Hematopoietic multipotent progenitor cell (in vitro differentiated cells): Measurements from ENCODE around the gene XCL2. TPM values are rescaled to one million over a fixed set of nuclear protein-coding genes. Genes with fewer than 3 reads are reported as not detected.

Experiments
- DNase-seq, 3 donors: peaks; one replicate each; pipeline ENCODE4 v3.0.0-alpha.2; 2011 to 2015; ENCODE audit warnings: low read depth in 2 of 3, low spot score in 2 of 3
- total RNA-seq: library from RNA; depleted of rRNA; stranded (reverse); fragments of >200 nt; gene quantifications from one replicate; pipeline ENCODE4 v1.2.3, GENCODE V29; 2012

The XCL2 gene
- total RNA-seq, 1 donor = not detected

- DNase-seq = no peak
These were observed 25.0 kb downstream of the XCL2 start for GRCh38 chr1:168518813-168519212.

GRCh38 chr1:168518201-168518689 lies 25.6 kb downstream of the XCL2 start:
- peak in 2 of 3 donors; percentile 17 to 48 for DNase-seq

- DNase-seq = no peak
These were observed 29.3 kb downstream of the XCL2 start for GRCh38 chr1:168514455-168514854.

DNA sequence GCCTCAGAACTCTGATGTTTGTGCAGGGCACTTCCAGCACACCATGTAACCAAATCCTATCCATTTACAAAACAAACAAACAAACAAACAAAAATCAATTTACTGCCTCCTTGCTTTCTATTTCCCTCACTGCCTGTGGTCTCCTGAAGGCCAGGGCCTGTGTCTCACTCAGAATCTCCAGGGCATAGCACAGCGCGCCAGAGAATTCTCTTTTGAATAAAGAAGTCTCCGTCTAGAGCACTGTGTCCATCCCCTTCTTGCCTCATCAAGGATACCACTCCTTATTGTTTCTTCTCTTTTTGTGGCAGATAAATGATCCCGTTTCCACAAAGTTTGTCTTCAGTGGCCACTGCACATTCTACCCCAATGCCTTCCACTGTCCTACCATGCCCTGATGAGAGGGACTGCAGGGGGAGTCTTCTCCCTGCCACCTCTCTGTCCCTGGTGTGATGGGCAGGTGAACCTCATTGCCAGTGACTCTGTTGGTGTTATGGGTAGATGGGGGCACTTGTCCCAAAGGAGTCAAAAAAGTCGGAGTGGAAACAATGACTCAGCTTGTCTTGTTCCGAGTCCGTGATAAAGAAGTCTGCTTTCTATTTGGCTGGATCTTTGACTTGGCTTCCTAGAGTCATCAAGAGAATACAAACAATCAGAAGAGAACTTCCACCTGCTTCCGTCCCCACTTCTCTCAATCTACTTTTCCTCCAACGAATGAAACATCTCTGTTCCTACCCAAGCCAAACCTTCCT lies 30.0 kb downstream of the XCL2 start:
- no peak for DNase-seq

DNA sequence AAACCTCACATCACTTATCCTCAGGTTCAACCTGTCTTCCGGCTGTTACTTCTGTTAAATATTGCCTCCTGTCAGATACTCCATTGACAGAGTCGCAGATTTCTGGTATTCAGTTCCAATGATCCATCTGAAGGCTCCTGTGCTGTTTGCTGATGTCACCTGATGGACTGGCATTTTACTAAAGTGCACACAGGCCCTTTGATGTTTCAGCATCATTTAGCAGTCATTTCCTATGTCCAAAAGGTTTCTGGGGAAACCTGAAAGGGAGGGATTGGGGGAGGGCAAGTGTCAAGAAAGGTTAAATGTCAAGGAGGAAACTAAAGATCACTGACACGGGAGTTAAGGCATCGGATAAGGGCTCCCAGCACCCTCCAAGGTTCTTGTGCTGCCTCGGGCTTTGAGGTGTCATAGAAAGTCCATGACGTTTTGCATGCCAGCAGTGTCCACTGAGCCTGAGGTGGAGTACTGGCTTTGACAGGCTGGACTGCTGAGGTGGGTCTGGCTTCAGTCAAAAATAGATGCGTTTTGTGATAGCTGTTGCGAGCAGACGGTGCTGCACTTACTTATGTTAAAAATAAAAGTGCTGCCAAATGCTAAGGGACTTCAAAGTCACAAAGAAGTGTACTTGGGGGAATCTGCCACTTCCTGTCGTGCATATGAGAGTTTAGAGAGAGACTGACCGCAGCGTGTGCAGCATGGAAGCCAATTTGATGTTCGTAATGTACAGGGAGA lies 30.8 kb downstream of the XCL2 start:
- DNase-seq = no peak

DNA sequence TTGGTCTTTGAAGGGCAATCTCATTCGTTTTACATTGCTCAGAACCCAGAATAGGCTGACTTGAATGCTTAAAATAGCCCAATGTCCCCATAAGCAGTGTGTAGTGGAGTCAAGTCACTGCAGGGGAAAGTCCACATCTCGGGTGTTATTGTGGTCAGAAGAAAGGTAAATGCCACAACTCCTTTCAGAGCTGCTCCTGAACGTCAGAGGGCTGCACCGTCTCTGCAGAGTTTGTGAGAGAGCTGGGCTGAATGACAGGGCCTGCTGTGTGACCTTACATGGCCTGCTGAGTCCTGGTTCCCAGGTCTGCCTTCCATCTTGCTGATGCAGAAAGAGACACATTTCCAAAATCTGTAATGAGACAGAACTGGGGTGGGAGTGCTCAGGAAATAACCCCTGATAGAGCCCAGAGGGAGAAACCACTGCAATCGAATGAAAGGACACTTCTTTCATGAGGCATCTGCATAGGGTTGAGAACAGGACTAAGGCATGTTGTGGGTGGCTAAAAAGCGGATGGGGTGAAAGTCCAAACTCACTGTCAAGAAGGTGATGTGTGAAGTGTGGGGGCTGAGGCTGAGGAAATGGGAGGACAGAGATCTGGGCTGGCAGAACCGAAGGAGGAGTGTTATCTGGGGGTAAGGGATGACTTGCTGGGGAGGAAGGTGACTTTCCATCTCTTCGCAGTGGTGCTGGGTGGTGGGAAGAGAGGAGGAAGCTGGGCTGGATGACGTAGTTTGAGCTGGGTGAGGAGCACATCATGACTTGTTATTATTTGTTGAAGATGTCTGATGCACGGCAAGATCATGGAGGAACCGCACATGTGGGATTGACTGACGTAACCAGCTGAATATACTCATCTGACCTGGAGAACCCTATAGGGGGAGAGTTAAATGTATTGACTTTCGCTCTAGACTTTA lies 33.7 kb downstream of the XCL2 start:
- no peak for DNase-seq

DNA sequence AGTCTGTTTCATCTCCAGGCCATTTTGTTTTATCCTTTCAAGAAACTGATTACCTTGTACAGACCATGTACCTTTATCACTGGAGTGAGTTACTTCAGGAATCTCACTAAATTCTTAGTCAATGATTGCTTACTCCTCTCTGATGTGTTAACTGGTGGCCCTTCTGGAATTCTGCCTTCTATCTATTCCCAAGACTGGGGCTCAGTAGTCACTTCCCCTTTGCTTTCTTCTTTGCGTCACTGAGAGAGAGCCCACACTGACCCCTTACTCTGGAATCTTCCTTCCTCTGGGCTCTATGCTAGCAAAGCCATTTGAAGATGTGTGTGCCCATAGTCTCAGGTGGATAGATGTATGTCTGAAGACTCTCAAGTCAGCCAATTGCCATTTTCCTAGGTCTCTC lies 34.6 kb downstream of the XCL2 start:
- no peak for DNase-seq

DNA sequence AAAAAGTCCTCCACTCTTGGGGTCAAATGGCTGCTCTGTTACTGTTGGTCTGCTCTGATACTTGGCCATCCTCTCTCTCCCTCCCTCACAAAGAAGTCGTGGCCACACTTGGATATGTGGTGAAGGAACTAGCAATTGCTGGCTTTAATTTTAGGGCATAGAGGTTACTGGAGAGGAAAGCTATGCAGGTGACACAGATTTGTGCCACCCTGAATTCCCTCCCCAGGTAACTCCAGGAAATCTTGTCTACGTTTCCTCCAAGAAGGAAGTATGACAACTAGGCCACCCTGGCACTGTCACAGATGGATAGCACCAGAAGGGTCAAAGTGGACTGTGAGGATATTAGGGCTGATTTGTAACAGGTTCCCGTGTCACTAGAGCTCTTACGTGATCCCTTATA lies 36.0 kb downstream of the XCL2 start:
- no peak for DNase-seq

DNA sequence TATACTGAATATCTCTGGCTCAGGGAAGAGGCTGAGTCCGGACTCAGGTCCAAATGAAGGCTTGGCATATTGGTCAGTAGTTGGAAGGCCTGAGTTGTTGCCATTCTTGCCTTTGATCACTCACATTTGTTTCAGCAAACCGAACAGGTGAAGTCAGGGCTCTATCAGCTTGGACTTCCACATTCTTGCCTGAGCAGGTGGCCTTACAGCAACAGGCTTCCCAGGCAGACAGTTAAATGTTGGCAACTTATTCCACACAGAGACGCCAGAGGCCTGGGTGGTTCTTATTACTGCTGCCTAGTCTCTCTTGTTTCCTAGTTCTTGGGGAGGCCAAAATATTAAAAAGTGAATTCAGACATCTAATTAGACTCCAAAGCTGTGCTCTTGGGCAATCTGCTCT lies 36.6 kb downstream of the XCL2 start:
- DNase-seq = no peak

- no peak for DNase-seq
These were observed 37.5 kb downstream of the XCL2 start for GRCh38 chr1:168506204-168506819.

- no peak for DNase-seq
These were observed 38.8 kb downstream of the XCL2 start for GRCh38 chr1:168505006-168505405.

DNA sequence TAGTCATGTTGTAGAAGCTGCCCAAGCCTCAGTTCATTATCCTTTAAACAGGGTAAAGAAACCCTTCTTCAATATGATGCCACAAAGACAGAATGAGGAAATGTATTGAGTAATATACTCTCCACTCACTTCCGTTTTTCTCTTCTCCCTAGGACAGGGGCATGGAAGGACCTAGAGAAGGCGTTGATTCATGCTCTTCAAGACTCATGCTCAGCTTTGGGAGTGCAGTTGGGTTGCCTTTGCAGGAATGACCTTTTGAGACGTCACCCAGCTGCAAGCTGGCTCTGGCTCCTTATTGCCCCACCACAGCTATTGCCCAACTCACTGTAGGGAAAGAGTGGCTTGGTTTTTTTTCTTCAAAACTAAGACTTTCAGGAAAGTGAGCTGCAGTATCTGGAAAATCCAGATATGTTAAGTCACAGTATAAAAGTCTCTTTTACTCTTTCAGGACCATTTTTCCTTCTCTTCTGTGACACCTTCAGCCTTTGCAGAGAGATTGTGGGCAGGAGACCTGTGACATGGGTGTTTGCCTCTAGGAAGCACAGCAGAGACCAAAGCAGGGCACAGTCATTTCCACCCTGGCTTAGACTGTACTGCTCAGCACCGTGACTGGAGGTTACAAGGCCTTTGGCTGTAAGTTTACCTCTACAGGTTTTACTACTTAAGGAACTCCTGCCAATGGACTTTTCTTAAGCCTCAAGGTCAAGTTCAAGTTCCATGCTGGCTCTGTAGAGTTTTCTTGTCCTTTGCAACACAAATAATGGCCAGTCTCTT lies 39.5 kb downstream of the XCL2 start:
- peak in 2 of 3 donors; percentile 40 to 62 for DNase-seq

- no peak for DNase-seq
These were observed 44.1 kb downstream of the XCL2 start for GRCh38 chr1:168499688-168500049.

GRCh38 chr1:168498956-168499687 lies 44.7 kb downstream of the XCL2 start:
- DNase-seq = no peak

DNA sequence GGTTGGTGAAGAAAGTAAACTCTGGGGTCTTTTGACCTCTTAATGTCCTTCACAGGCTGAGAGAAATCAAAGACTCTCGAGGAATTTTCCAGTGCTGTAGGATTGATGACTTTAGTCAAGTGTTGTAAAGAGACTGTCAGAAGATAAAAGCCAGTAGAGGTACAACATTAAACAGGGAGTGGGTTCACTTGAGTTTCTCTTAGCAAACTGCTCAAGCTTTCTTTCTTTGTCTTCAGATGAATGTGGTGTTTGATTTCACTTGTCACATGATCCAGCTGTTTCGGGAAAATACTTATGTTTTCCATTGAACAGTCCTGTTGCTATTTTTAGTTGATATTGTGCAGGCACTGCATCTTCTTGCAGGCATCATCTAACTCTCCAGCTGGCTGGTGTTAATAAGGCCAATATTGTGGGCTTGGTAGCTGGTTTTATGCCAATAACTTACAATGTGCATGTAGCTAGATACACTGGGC lies 45.6 kb downstream of the XCL2 start:
- no peak for DNase-seq

DNA sequence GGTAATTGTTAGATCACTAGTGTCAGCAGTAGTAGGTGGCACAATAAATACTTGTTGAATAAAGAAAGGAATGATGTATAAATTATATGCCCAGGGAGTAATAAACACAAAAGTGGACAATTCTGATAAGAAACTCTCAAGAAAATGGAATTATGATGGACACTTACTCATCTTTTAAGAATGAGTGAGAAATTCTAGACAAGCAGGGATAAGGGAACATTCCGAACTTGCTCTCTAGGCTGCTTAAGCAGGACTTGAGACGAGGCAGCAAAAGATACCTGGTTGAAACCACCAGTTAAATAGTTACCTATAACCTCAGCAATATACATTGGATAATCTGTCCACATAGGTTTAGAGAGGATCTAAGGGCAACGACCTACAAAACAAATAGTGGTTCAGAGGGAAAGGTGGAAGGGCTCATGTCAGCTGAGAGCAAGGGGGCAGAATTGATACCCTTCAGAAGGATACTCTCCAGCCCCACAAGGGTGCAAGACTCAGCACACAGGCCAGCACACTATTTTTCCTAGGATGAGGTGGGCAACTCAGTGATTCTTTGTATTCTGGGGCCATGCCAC lies 46.3 kb downstream of the XCL2 start:
- DNase-seq = no peak

- DNase-seq = no peak
These were observed 52.2 kb downstream of the XCL2 start for GRCh38 chr1:168491527-168492164.
